Spinal cord (tissue), 10 donors: ENCODE measurements around the gene ZBTB43. TPM values are rescaled to one million over a fixed set of nuclear protein-coding genes. Genes with fewer than 3 reads are reported as not detected.

Source experiments
- DNase-seq, 6 donors: peaks; one replicate each; pipeline versions ENCODE4 v3.0.0 to v3.0.0-alpha.2; 2013 to 2015; ENCODE audit warnings: low spot score in 6 of 6, low read depth in 4 of 6
- H3K27ac ChIP-seq: one replicate; pipeline ENCODE4 v1.5.1; 2013; ENCODE audit warnings: low read depth, low read length, control low read depth
- H3K27me3 ChIP-seq: one replicate; pipeline ENCODE4 v1.6.1; 2013; ENCODE audit warnings: low read length; ENCODE audit not compliant: control insufficient read depth, insufficient read depth
- H3K36me3 ChIP-seq: one replicate; pipeline ENCODE4 v1.6.1; 2013; ENCODE audit warnings: low read length; ENCODE audit not compliant: control insufficient read depth, insufficient read depth
- H3K4me1 ChIP-seq: one replicate; pipeline ENCODE4 v1.6.1; 2013; ENCODE audit warnings: low read length; ENCODE audit not compliant: control insufficient read depth, insufficient read depth
- H3K4me3 ChIP-seq: one replicate; pipeline ENCODE4 v1.5.1; 2013; ENCODE audit warnings: low read depth, low read length, control low read depth
- H3K9me3 ChIP-seq: one replicate; pipeline ENCODE4 v1.6.1; 2013; ENCODE audit warnings: low read length; ENCODE audit not compliant: control insufficient read depth, insufficient read depth
- WGBS: methylation state at CpG from one replicate; pipeline ENCODE4 v1.1.5; 2013; ENCODE audit warnings: missing lambda C conversion rate; ENCODE audit not compliant: insufficient coverage; 5-methylcytosine and 5-hydroxymethylcytosine counted together
- polyA plus RNA-seq, 2 donors: library from polyadenylated mRNA; unstranded; fragments of 120-200 nt; gene quantifications; one replicate each; pipeline ENCODE4 v1.2.1, GENCODE V29; 2013; ENCODE audit not compliant: insufficient read length in 2 of 2
- total RNA-seq, 2 donors: library from RNA; depleted of rRNA in 1 of 2; stranded (reverse); fragments of 120-200 nt in 1 of 2; fragments of >200 nt in 1 of 2; gene quantifications; one replicate each; pipeline versions ENCODE4 v1.2.3 to v1.2.4, GENCODE V29; 2013 to 2014
- donor health status: healthy.

The ZBTB43 gene
- total and polyA plus RNA-seq, 4 donors: 14.2 to 24.5 (median 17.9) TPM

DNA sequence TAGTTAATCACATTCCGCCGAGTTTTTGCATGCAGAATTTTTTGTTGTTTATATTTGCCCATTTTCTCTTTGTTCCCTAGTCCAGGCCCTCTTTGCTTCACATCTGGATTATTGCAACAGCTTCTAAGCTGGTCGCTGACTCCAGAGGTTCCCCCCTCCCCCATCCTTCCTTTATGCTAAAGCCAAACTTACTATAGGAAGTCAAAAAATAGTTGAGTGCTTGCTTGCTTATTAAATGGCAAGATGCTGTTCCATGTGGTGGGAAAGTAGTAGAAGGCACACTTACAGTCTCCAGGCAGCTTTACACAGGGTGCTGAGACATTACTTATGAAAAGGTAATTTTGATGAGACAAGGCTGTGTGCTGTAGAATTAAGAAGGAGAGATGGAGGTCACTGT, 56.9 kb downstream of the ZBTB43 start:
- peaks cover 7% of the 10 kb centered on the region for H3K36me3 ChIP-seq
- peak overlapping the region; percentile 75 for H3K4me3 ChIP-seq
- peaks cover 15% of the 10 kb centered on the region for H3K4me1 ChIP-seq
- no CpG with 5 or more reads among the region's 3 CpGs for WGBS
- no peaks in the 10 kb centered on the region for H3K27me3 ChIP-seq
- no peak for DNase-seq
- H3K9me3 ChIP-seq: no peaks in the 10 kb centered on the region
- H3K27ac ChIP-seq: no peak overlapping the region

DNA sequence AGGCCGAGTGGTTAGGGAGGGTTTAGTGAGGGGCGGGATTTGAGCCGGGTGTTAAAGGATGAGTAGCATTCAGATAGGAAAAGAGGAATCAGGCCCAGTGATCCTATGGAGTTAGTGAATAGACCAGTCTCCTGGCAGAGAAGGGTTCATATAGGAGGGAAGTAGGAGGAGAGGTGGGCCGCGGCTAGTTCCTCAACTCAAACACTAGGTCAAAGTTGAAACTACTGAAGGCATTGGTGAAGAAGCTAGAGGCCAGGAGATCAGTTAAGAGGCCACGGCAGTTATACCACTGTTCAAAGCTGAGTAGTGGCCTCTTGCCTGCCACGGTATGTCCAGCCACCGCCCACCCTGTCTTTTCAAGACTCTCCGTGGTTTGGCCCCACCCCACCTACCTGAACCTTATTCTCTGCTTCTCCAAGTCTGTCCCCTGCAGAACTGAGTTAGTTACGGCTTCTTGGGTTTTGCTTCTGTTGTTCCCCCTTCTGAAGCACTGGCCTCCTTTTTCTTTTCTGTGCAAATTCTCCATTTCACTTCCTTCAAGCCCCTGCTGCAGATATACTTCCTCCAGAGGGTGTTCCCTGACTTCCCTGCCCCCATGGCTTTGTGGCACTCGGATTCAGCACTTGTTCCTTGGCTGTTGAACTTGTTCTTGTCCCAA, 57.4 kb downstream of the ZBTB43 start:
- Histone ChIP-seq H3K4me3 (no peak overlapping the region), H3K27me3 (no peaks in the 10 kb centered on the region), H3K36me3 (peaks cover 7% of the 10 kb centered on the region), H3K9me3 (no peaks in the 10 kb centered on the region), H3K27ac (peak overlapping the region; percentile 15), H3K4me1 (peaks cover 15% of the 10 kb centered on the region)
- DNase-seq: no peak
- 46% methylated on average over 8 of the region's 11 CpGs for WGBS

GRCh38 chr9:126864771-126865170, 59.9 kb downstream of the ZBTB43 start:
- Histone ChIP-seq H3K9me3 (no peaks in the 10 kb centered on the region), H3K27ac (no peak overlapping the region), H3K4me1 (peaks cover 29% of the 10 kb centered on the region), H3K36me3 (peaks cover 7% of the 10 kb centered on the region), H3K27me3 (no peaks in the 10 kb centered on the region), H3K4me3 (no peak overlapping the region)
- 71% methylated on average over 1 of the region's 2 CpGs for WGBS
- no peak for DNase-seq

DNA sequence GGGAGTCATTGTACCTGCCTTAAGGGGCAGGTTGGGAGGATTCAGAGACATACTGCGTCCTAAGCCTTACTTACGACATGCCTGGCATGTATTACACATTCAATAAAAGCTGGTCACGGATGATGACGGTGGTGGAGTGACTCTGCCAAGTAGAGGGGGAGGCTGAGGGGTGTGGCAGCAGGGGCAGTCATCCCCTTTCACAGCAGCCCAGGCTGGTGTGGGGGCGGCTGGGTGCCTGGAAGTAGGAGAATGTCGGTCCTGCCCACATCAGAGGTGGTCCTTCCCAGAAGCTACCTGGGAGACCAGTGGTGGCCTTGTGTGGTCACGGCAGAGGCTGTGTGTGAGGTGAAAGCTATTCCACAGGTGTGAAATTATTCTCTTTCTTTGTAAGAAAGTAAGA, 64.5 kb downstream of the ZBTB43 start:
- Histone ChIP-seq H3K36me3 (peaks cover 7% of the 10 kb centered on the region), H3K4me1 (peaks cover 16% of the 10 kb centered on the region), H3K27me3 (no peaks in the 10 kb centered on the region), H3K4me3 (no peak overlapping the region), H3K9me3 (no peaks in the 10 kb centered on the region), H3K27ac (no peak overlapping the region)
- 77% methylated on average over 7 of the region's 7 CpGs for WGBS
- no peak for DNase-seq

DNA sequence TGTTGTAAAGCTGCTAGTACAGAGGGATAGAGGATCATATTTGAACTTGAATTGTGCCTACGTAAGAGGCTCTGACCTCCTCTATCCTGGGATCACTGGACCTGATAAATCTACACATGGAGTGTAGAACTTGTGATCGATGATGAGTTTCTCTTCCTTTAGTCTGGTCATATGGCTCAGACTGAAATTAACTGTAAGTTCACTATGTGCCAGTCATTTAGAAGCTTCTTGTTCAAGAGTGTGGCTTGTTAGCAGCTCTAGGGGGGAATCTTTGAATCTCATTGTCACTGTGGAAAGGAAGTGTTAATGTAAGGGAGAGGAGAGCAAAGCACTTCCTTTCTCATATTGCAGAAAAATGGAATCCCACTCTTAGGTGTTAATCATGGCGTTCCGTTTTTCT, 67.7 kb downstream of the ZBTB43 start:
- no peaks in the 10 kb centered on the region for H3K27me3 ChIP-seq
- no peak overlapping the region for H3K4me3 ChIP-seq
- peaks cover 16% of the 10 kb centered on the region for H3K4me1 ChIP-seq
- no peaks in the 10 kb centered on the region for H3K9me3 ChIP-seq
- no peaks in the 10 kb centered on the region for H3K36me3 ChIP-seq
- H3K27ac ChIP-seq: no peak overlapping the region
- WGBS: 90% methylated on average over 2 of the region's 4 CpGs
- DNase-seq: no peak

- H3K4me1 ChIP-seq: peaks cover under 1% of the 10 kb centered on the region
- H3K27ac ChIP-seq: no peak overlapping the region
- WGBS: 74% methylated on average over 4 of the region's 9 CpGs
- peaks cover under 1% of the 10 kb centered on the region for H3K36me3 ChIP-seq
- H3K9me3 ChIP-seq: no peaks in the 10 kb centered on the region
- no peak for DNase-seq
- no peak overlapping the region for H3K4me3 ChIP-seq
- no peaks in the 10 kb centered on the region for H3K27me3 ChIP-seq
Observed at GRCh38 chr9:126874546-126875314, 69.9 kb downstream of the ZBTB43 start.

DNA sequence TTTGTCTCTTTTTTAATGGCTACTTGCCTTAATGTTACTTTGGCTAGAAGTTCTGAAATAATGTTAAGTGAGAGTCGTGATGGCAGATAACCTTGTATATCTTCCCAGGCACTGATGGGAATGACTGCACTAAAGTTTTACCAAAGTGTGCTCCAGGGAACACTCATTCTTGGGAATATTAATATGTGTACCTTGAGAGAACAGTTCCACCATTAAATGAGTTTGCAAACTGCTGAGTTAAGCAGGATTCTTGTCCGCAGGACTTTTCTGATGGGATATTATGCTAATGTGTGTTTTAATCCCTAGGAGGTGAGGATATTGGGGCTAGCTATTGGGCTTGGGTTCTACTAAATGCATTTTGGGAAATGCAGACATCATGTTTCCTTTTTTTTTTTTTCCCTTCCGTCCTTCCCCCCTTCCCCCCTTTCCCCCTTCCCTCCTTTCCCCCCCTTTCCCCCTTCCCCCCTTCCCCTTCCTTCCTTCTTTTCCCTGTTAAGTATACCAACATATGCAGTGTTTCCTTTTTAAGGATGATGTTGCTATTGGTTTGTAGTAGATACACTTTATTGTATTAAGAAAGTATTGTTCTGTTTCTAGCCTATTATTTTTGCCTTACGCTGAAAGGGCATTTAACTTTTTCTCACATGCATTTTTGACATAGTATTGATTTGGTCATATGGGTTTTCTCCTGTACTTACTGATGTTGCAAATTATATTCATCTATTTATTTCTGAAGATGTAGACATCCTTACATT, 71.1 kb downstream of the ZBTB43 start:
- DNase-seq: no peak
- Histone ChIP-seq H3K4me1 (peaks cover 11% of the 10 kb centered on the region), H3K27ac (no peak overlapping the region), H3K9me3 (no peaks in the 10 kb centered on the region), H3K36me3 (peaks cover 8% of the 10 kb centered on the region), H3K27me3 (no peaks in the 10 kb centered on the region), H3K4me3 (no peak overlapping the region)
- WGBS: no CpG with 5 or more reads among the region's 4 CpGs

DNA sequence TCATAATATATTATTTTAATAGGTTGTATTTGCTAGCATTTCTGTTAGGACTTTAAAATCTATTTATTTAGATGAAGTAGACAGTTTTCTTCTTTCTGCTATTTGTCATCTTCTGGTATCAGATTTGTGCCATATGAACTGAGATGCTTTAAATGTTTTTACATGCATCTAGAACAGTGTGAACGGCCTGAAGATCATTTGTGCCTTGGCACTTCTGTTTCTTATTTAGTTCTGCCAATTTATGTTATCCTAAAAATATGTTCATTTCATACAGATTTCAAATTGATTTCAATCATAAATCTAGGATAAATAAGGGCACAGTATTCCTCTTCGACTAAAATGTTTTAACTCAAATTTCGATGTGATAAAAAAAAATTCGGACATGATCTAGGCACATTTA, 71.7 kb downstream of the ZBTB43 start:
- peak in 1 of 6 donors; percentile 45 for DNase-seq
- WGBS: no CpG with 5 or more reads among the region's 4 CpGs
- H3K9me3 ChIP-seq: no peaks in the 10 kb centered on the region
- H3K4me3 ChIP-seq: no peak overlapping the region
- H3K27me3 ChIP-seq: no peaks in the 10 kb centered on the region
- no peak overlapping the region for H3K27ac ChIP-seq
- peaks cover 8% of the 10 kb centered on the region for H3K36me3 ChIP-seq
- H3K4me1 ChIP-seq: peaks cover 11% of the 10 kb centered on the region

DNA sequence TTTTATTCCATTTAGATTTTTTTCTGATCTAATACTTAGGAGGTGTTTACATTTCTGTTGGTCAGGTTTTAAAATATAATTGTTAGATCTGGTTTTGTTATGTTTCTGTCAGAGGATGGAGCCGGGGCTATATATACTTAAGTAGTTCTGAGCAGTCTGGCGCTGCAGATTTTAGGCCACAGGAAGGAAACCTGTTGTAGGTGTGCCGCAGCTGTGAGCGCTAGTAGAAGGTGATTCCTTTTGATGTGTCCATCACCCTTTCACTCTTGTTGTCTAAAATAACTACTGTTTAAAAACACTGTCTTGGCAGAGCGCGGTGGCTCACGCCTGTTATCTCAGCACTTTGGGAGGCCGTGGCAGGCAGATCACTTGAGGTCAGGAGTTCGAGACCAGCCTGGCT, 72.6 kb downstream of the ZBTB43 start:
- WGBS: 93% methylated on average over 6 of the region's 9 CpGs
- Histone ChIP-seq H3K36me3 (peaks cover 8% of the 10 kb centered on the region), H3K27ac (no peak overlapping the region), H3K9me3 (no peaks in the 10 kb centered on the region), H3K27me3 (no peaks in the 10 kb centered on the region), H3K4me1 (peaks cover 12% of the 10 kb centered on the region), H3K4me3 (no peak overlapping the region)
- DNase-seq: no peak
